ENCODE data around the gene FAM107A. TPM values are rescaled to one million over a fixed set of nuclear protein-coding genes. Genes with fewer than 3 reads are reported as not detected.

Gene FAM107A
- total RNA-seq, 6 experiments from 2014 or later, result 0.33 to 3.6 (median 1.6) TPM

GRCh38 chr3:58534592-58535494 is 42.3 kb downstream of the FAM107A start:
- DNase-seq (peak in 2 of 3 donors; percentile 62 to 71), ATAC-seq (no peak)
- intact Hi-C loops (cut with DNase I), result loop anchor here (5.0 to 10.0 kb wide), 2 partner anchors 43 to 220 kb away; partner anchors contain the start of gene KCTD6 (in 1 of the 2)
- Histone ChIP-seq H3K4me3 (peak overlapping the region in 2 of 3 donors; percentile 71 to 72), H3K36me3 (peaks cover 0 to 51% (median 23%) of the 10 kb centered on the region in 4 donors), H3K27ac (peak overlapping the region in 2 of 3 donors; percentile 83 to 90), H3K9me3 (no peaks in the 10 kb centered on the region), H3K27me3 (no peaks in the 10 kb centered on the region), H3K4me1 (peaks cover 0 to 83% (median 40%) of the 10 kb centered on the region in 4 donors)
- WGBS (ENCODE audit: insufficient coverage, low coverage, low lambda C conversion rate, missing lambda C conversion rate), result 89% methylated on average over 5 of the region's 9 CpGs
- no peak for TF ChIP-seq CTCF (IDR thresholded peaks at IDR 0.05)
- TF ChIP-seq POLR2A (IDR thresholded peaks at IDR 0.05), result no peak

GRCh38 chr3:58532794-58533220 is 44.4 kb downstream of the FAM107A start:
- TF ChIP-seq CTCF (IDR thresholded peaks at IDR 0.05), result peak; percentile 94 to 97 (median 96)
- no peak for TF ChIP-seq POLR2A (IDR thresholded peaks at IDR 0.05)
- H3K4me3 ChIP-seq, result no peak overlapping the region
- peaks cover 0 to 87% (median 46%) of the 10 kb centered on the region in 4 donors for H3K4me1 ChIP-seq
- H3K27me3 ChIP-seq, result no peaks in the 10 kb centered on the region
- peak overlapping the region in 2 of 3 donors; percentile 46 to 90 for H3K27ac ChIP-seq
- ATAC-seq (peak; percentile 60 to 72 (median 66)), DNase-seq (peak; percentile 83 to 89 (median 85))
- intact Hi-C loops (cut with DNase I), result loop anchor here (5.0 to 10.0 kb wide), 2 partner anchors 41 to 218 kb away; partner anchors contain the start of gene KCTD6 (in 1 of the 2)
- H3K9me3 ChIP-seq, result no peaks in the 10 kb centered on the region
- WGBS (ENCODE audit: insufficient coverage, low coverage, low lambda C conversion rate, missing lambda C conversion rate), result 0% methylated on average over 4 of the region's 11 CpGs
- H3K36me3 ChIP-seq, result peaks cover 0 to 66% (median 29%) of the 10 kb centered on the region in 4 donors

GRCh38 chr3:58531956-58532355 is 45.2 kb downstream of the FAM107A start:
- Histone ChIP-seq H3K27me3 (no peaks in the 10 kb centered on the region), H3K27ac (peak overlapping the region in 2 of 3 donors; percentile 46 to 90), H3K9me3 (no peaks in the 10 kb centered on the region), H3K36me3 (peaks cover 0 to 75% (median 33%) of the 10 kb centered on the region in 4 donors), H3K4me1 (peaks cover 0 to 90% (median 47%) of the 10 kb centered on the region in 4 donors), H3K4me3 (no peak overlapping the region)
- peak in 1 of 4 donors; percentile 13 for ATAC-seq
- WGBS (ENCODE audit: insufficient coverage, low coverage, low lambda C conversion rate, missing lambda C conversion rate), result 41% methylated on average over 2 of the region's 2 CpGs
- no peak for DNase-seq
- intact Hi-C loops (cut with DNase I), result loop anchor here (5.0 to 10.0 kb wide), 2 partner anchors 40 to 217 kb away; partner anchors contain the start of gene KCTD6 (in 1 of the 2)
- TF ChIP-seq CTCF (IDR thresholded peaks at IDR 0.05) (peak in 1 of 4 donors; percentile 7), POLR2A (IDR thresholded peaks at IDR 0.05) (no peak)

- peaks cover 0 to 93% (median 49%) of the 10 kb centered on the region in 4 donors for H3K4me1 ChIP-seq
- H3K36me3 ChIP-seq, result peaks cover 0 to 77% (median 34%) of the 10 kb centered on the region in 4 donors
- no peaks in the 10 kb centered on the region for H3K27me3 ChIP-seq
- peak overlapping the region in 2 of 3 donors; percentile 46 to 90 for H3K27ac ChIP-seq
- TF ChIP-seq POLR2A (IDR thresholded peaks at IDR 0.05) (no peak), CTCF (IDR thresholded peaks at IDR 0.05) (no peak)
- no CpG with 5 or more reads among the region's 7 CpGs for WGBS (ENCODE audit: insufficient coverage, low coverage, low lambda C conversion rate, missing lambda C conversion rate)
- H3K4me3 ChIP-seq, result no peak overlapping the region
- no peak for ATAC-seq
- intact Hi-C loops (cut with DNase I), result loop anchor here (5.0 to 10.0 kb wide), 2 partner anchors 39 to 217 kb away; partner anchors contain the start of gene KCTD6 (in 1 of the 2)
- no peaks in the 10 kb centered on the region for H3K9me3 ChIP-seq
- no peak for DNase-seq
Measured at GRCh38 chr3:58531555-58531954, 45.6 kb downstream of the FAM107A start.
